GM10266 (cell line): Measurements from ENCODE around the gene FRAS1.

Experiments used
- DNase-seq: peaks from one replicate; pipeline ENCODE4 v3.0.0; 2012; ENCODE audit errors: extremely low spot score
- CTCF ChIP-seq: IDR thresholded peaks from 2 replicates; pipeline ENCODE4 v1.5.1; 2012; ENCODE audit warnings: mild to moderate bottlenecking, low read depth; ENCODE audit not compliant: control insufficient read depth, insufficient read depth; ENCODE audit errors: missing control alignments

Gene FRAS1

GRCh38 chr4:78214078-78214477 lies 157.0 kb downstream of the FRAS1 start:
- no peak for TF ChIP-seq CTCF
- no peak for DNase-seq

- DNase-seq = no peak
- no peak for TF ChIP-seq CTCF
Observed at GRCh38 chr4:78217557-78217956, 160.4 kb downstream of the FRAS1 start.

- no peak for DNase-seq
- TF ChIP-seq CTCF = no peak
Observed at GRCh38 chr4:78218260-78218659, 161.1 kb downstream of the FRAS1 start.

- no peak for TF ChIP-seq CTCF
Observed at GRCh38 chr4:78219825-78220224, 162.7 kb downstream of the FRAS1 start.

GRCh38 chr4:78220283-78220682 lies 163.2 kb downstream of the FRAS1 start:
- no peak for TF ChIP-seq CTCF
- DNase-seq = no peak

More at GRCh38 chr4:78219825-78220224, 162.7 kb downstream of the FRAS1 start:
- no peak for DNase-seq

- no peak for TF ChIP-seq CTCF
- no peak for DNase-seq
Observed at GRCh38 chr4:78222575-78223186, 165.6 kb downstream of the FRAS1 start.

- TF ChIP-seq CTCF = no peak
- DNase-seq = no peak
Observed at GRCh38 chr4:78225236-78225635, 168.1 kb downstream of the FRAS1 start.
